ENCODE results near the gene RBFOX2. TPM values are rescaled to one million over a fixed set of nuclear protein-coding genes. Genes with fewer than 3 reads are reported as not detected.
"Not testable (repeated sequence)": the region's sequence is repeated elsewhere in the genome, so short reads cannot be mapped to it uniquely, and the experiment has no call there.

RBFOX2 gene
- total RNA-seq, 1 experiment from 2014 or later: 77.7 TPM

DNA sequence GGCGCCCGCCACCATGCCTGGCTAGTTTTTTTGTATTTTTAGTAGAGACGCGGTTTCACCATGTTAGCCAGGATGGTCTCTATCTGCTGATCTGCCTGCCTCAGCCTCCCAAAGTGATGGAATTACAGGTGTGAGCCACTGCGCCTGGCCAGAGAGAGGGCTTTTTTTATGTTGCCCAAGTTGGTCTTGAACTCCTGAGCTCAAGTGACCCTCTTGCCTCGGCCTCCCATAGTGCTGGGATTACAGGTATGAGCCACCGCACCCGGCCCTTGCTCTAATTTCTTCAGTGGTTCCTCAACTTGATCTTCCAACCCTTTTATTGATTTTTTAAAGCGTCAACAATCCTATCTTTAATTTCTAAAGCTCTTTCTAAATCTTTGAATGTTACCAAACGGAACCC lies 25.8 kb upstream of the RBFOX2 start:
- DNase-seq: not testable (repeated sequence)

DNA sequence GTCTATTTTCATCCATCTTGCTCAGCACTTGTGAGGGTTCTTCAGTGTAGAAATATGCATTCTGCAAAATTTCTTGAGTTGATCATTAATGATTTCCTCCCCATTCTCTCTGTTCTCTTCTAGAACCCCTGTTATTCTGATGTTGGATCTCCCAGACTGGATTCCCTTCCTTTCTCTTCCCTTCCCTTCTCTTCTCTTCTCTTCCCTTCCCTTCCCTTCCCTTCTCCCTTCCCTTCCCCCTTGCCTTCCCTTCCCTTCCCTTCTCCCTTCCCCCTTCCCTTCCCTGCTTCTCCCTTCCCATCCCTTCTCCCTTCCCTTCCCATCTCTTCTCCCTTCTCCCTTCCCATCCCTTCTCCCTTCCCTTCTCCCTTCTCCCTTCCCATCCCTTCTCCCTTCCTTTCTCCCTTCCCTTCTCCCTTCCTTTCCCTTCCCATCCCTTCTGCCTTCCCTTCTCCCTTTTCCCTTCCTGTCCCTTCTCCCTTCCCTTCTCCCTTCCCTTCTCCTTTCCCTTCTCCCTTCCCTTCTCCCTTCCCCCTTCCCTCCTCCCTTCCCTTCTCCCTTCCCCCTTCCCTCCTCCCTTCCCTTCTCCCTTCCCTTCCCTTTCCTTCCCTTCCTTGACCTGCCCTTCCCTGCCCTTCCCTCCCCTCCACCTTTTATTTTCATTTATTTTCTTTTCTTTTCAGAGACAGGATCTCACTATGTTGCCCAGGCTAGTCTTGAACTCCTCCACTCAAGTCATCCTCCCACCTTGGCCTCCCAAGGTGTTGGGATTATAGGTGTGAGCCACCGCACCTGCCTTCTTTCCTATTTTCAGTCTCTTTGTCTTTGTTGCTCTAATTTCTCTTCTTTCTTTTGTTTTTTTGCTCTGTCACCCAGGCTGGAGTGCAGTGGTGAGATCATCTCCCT lies 24.9 kb upstream of the RBFOX2 start:
- H3K36me3 ChIP-seq (replicated peaks; ENCODE audit: control insufficient read depth, insufficient read depth, low read length): no peaks in the 10 kb centered on the region
- H3K27me3 ChIP-seq (ENCODE audit: control insufficient read depth, insufficient read depth, low read length): no peaks in the 10 kb centered on the region
- no peak for DNase-seq
- H3K4me3 ChIP-seq (ENCODE audit: insufficient read depth, low read depth, low read length): no peak overlapping the region

More for the DNA sequence above, 25.8 kb upstream of the RBFOX2 start:
- not testable (repeated sequence) for H3K4me3 ChIP-seq (ENCODE audit: insufficient read depth, low read depth, low read length); H3K27me3 ChIP-seq (ENCODE audit: control insufficient read depth, insufficient read depth, low read length); H3K36me3 ChIP-seq (replicated peaks; ENCODE audit: control insufficient read depth, insufficient read depth, low read length)

DNA sequence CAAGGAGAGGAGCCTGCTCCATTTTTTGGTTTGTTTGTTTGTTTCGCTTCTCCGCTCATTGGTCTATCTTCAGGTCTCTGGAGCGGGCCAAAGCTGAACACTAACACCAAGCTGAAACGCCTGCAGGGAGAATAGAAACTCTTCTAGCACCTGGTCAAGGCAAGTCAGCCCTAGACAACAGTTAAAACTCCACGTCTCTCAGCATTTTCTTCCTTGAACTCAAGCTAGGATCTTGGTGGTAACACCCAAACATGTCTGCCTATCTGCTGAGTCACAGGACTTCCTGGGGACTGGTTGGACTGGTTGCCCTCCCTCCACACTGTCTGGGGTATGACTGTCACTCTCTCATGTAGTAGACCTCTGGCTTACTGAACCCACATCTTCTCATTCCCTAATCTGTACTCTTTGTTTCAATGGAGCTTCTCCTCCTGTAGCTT lies 23.9 kb upstream of the RBFOX2 start:
- Histone ChIP-seq H3K4me3 (ENCODE audit: insufficient read depth, low read depth, low read length) (no peak overlapping the region), H3K27me3 (ENCODE audit: control insufficient read depth, insufficient read depth, low read length) (no peaks in the 10 kb centered on the region), H3K36me3 (replicated peaks; ENCODE audit: control insufficient read depth, insufficient read depth, low read length) (no peaks in the 10 kb centered on the region)
- DNase-seq: no peak

DNA sequence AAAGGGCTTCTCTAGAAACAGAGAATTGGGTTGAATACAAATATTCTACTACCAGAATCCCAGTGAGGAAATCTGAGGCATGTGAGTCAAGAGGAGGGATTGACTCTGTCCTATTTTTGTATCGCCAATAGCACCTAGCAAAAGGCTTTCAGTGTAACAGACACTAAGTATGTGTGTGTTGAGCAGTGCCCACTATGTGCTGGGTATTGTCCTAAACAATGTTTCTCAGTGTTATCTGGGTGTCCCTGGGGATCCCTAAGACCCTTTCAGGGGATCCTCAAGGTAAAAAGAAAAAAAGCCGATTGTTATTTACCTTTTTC lies 21.0 kb upstream of the RBFOX2 start:
- no peak overlapping the region for H3K4me3 ChIP-seq (ENCODE audit: insufficient read depth, low read depth, low read length)
- H3K27me3 ChIP-seq (ENCODE audit: control insufficient read depth, insufficient read depth, low read length): no peaks in the 10 kb centered on the region
- DNase-seq: no peak
- no peaks in the 10 kb centered on the region for H3K36me3 ChIP-seq (replicated peaks; ENCODE audit: control insufficient read depth, insufficient read depth, low read length)

DNA sequence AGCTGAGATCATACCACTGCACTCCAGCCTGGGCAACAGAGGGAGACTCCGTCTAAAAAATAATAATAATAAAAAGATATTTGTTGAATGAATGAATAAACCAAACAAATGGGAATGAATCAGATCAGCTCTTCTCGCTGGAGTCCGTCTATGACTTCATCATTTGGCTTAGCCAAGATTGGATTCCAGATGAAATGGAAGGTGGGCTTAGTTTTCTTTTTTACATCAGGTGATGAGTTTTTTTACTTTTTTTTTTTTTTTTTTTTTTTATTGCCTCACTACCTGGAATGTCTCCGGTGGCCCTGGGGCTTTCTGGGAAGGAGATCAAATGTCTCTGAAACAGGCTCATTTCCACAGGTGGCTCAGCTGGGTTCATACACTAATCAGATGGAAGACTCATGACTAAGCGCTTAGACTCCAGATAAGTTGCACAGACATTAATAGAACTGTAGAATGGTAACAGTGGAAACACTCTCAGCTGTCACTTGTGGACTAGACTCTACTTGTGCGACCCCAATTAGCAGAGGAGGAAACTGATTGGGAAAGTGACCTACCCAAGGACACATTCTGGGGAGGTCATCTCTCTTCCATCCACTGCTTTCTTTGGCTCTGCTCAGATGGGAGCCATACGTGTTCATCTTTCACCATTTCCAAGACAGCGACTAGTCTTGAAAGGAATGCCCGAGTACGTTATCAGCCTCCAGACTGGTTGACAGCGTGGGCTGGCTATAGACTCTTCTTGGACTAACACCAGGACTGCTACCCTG lies 20.5 kb upstream of the RBFOX2 start:
- Histone ChIP-seq H3K4me3 (ENCODE audit: insufficient read depth, low read depth, low read length) (no peak overlapping the region), H3K36me3 (replicated peaks; ENCODE audit: control insufficient read depth, insufficient read depth, low read length) (no peaks in the 10 kb centered on the region), H3K27me3 (ENCODE audit: control insufficient read depth, insufficient read depth, low read length) (no peaks in the 10 kb centered on the region)
- DNase-seq: no peak

DNA sequence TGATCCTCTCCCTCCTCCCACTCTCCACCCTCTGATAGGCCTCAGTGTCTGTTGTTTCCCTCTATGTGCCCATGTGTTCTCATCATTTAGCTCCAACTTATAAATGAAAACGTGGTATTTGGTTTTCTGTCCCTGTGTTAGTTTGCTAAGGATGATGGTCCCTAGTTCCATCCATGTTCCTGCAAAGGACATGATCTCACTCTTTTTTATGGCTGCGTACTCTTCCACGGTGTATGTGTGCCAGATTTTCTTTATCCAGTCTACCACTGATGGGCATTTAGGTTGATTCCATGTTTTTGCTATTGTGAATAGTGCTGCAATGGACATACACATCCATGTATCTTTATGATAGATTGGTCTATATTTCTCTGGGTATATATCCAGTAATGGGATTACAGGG lies 15.9 kb upstream of the RBFOX2 start:
- H3K4me3 ChIP-seq (ENCODE audit: insufficient read depth, low read depth, low read length): not testable (repeated sequence)

DNA sequence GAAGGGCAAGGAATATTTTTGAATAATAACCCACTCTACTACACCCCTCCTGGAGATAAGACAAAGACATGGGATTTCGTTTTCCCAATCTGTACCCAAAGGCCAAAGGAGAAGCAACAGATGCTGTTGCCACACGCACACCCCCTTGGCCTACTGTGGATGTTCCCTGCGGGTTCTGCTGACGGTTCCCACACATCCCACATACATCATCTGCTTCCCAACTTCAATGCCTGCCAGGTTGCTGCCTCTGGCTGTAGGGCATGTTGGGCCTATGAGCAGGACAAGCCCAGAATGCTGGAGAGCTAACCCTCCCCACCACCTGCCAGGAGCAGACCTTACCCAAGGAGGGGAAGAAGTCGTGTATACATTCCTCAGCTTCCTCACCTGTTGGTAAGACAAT lies 13.6 kb upstream of the RBFOX2 start:
- Histone ChIP-seq H3K36me3 (replicated peaks; ENCODE audit: control insufficient read depth, insufficient read depth, low read length) (no peaks in the 10 kb centered on the region), H3K27me3 (ENCODE audit: control insufficient read depth, insufficient read depth, low read length) (no peaks in the 10 kb centered on the region), H3K4me3 (ENCODE audit: insufficient read depth, low read depth, low read length) (no peak overlapping the region)
- no peak for DNase-seq

More for the DNA sequence above, 15.9 kb upstream of the RBFOX2 start:
- DNase-seq; H3K36me3 ChIP-seq (replicated peaks; ENCODE audit: control insufficient read depth, insufficient read depth, low read length); H3K27me3 ChIP-seq (ENCODE audit: control insufficient read depth, insufficient read depth, low read length): not testable (repeated sequence)

DNA sequence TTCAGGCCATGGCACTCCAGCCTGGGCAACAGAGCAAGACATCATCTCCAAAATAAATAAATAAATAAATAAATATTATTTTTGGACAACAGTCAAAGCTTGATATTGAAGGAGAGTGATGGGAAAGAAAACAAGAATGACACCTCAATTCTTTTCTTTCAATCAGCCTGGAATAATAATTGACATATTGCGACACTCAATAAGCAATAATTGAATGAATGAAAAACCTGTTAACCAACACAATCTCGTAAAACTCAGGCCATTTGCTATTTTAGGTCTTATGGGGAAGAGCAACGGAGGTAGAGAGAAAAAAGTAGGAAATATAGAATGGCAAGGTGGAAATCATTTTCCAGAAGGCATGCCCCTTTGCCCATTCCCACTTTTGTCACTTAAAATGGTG lies 10.5 kb upstream of the RBFOX2 start:
- Histone ChIP-seq H3K4me3 (ENCODE audit: insufficient read depth, low read depth, low read length) (no peak overlapping the region), H3K36me3 (replicated peaks; ENCODE audit: control insufficient read depth, insufficient read depth, low read length) (no peaks in the 10 kb centered on the region), H3K27me3 (ENCODE audit: control insufficient read depth, insufficient read depth, low read length) (no peaks in the 10 kb centered on the region)
- DNase-seq: no peak

DNA sequence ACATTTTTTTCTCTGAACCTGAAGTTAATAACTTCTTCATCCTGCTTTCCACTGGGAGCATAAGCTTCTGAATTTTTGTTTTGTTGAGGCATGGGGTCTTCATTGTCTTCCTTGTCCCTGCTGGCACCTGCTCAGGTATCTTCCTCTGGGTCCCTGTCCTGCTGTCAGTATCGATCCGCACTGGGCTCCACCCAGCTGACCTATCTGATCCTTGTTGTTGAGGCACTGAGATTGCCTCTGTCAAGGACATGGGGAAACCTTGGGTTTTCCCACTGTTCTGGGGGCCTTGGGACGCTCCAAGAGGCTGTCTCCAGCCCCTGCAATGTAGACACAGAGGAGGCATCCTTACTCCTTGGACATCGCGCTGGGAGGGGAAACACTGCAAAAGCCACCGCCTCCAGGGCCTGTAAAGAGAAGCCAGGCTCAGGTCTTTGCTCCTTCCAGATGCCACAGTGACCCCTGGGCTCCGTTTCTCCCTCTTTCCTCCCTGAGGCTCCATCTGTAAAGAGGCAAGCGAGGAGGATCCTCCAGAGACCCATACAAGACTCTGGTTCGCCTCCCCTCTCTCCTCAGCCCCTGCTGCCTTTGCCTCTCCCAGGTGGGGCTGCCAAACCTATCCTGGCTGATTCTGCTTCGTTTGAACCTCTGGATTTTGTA lies 8.6 kb upstream of the RBFOX2 start:
- H3K36me3 ChIP-seq (replicated peaks; ENCODE audit: control insufficient read depth, insufficient read depth, low read length): no peaks in the 10 kb centered on the region
- no peak overlapping the region for H3K4me3 ChIP-seq (ENCODE audit: insufficient read depth, low read depth, low read length)
- no peak for DNase-seq
- no peaks in the 10 kb centered on the region for H3K27me3 ChIP-seq (ENCODE audit: control insufficient read depth, insufficient read depth, low read length)

DNA sequence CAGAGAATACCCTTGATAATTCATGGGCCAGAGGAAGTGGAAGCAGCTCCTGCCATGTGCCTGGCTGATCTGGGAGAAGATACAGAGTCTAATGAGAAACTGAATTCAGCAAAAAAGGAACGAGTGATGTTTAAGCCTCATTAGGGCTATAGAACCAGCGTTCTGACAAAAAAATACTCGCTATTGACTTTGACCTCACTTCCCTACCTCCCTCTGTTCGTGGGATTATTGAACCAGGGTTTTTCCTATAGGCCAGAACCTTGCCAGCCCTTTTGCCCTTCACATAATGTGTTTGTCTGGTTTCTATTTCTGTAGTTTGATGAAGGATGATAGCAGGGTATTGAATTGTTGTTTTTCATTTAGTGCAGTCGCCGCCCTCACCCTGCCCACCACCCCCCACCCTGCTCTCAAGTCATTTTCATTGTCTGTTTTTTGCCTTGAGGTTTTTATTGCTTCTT lies 7.6 kb upstream of the RBFOX2 start:
- no peak overlapping the region for H3K4me3 ChIP-seq (ENCODE audit: insufficient read depth, low read depth, low read length)
- no peaks in the 10 kb centered on the region for H3K27me3 ChIP-seq (ENCODE audit: control insufficient read depth, insufficient read depth, low read length)
- H3K36me3 ChIP-seq (replicated peaks; ENCODE audit: control insufficient read depth, insufficient read depth, low read length): no peaks in the 10 kb centered on the region
- DNase-seq: no peak

DNA sequence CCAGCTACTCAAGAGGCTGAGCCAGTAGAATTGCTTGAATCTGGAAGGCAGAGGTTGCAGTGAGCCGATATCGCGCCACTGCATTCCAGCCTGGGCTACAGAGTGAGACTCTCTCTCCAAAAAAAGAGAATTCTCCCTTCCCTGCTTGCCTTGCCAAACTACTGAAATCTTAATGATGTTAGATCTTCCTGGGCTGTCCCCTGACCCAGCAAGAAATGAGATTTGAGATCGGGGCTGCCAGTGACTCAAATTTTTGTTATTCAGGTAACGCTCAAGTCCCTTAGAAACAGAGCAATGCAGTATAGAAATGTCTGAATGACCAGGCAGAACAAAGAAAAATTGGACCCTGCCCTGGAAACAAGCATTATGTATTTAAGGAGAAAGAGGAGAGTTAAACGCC lies 4.0 kb upstream of the RBFOX2 start:
- DNase-seq: no peak
- Histone ChIP-seq H3K36me3 (replicated peaks; ENCODE audit: control insufficient read depth, insufficient read depth, low read length) (no peaks in the 10 kb centered on the region), H3K27me3 (ENCODE audit: control insufficient read depth, insufficient read depth, low read length) (no peaks in the 10 kb centered on the region), H3K4me3 (ENCODE audit: insufficient read depth, low read depth, low read length) (no peak overlapping the region)

DNA sequence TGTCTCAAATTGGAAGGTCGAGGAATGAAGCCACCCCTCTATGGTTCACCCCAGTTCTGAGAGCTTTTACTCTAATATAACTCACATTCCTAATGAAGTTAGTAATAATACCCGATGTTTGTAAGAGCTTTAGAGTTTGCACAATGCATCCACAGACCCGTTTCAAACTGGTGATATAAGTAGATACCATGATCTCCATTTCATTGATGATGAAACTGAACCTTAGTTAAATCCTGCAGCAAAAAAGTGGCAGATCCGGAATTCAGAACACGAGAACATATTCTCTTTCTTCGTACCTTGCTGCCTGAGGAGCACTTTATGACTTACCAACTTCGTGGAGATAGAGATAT lies 757 bp upstream of the RBFOX2 start:
- no peak for DNase-seq
- no peaks in the 10 kb centered on the region for H3K36me3 ChIP-seq (replicated peaks; ENCODE audit: control insufficient read depth, insufficient read depth, low read length)
- H3K27me3 ChIP-seq (ENCODE audit: control insufficient read depth, insufficient read depth, low read length): no peaks in the 10 kb centered on the region
- peak overlapping the region; percentile 6; the same call in 1 of the 2 replicates for H3K4me3 ChIP-seq (ENCODE audit: insufficient read depth, low read depth, low read length)

DNA sequence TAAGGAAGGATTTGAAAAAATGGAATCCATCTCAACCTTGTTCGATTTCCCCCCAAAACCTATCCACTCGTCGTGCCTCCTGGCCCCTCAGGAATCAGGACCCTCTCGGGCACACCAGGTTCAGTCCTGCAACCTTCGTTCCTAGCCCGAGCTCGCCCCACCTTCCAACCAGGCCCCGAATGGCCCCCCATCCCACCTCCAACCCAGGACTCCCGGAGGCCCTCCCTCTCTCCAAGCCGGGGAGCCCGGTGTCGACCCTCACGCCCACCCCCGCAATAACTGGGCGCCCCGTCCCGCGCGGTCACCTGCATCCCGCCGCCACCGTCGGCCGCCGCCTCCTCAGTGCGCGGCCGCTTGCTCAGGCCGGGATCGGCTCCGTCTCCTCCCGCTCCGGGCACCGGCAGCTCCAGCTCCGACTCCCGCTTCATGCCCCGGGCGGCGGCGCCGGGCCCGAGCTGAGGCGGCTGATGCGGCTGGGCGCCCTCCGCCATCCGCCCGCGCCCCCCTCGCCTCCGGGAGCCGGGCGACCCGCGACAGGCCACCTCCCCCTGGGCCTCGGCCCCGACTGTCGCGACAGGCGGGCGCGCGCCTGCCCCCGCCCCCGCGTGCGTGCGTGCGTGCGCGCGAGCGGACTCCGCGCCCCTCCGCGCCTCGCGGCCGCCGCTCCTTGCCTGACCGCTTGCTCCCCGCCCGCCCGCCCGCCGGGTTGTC lies 534 bp downstream of the RBFOX2 start:
- H3K36me3 ChIP-seq (replicated peaks; ENCODE audit: control insufficient read depth, insufficient read depth, low read length): no peaks in the 10 kb centered on the region
- H3K4me3 ChIP-seq (ENCODE audit: insufficient read depth, low read depth, low read length): peak overlapping the region; percentile 77
- H3K27me3 ChIP-seq (ENCODE audit: control insufficient read depth, insufficient read depth, low read length): no peaks in the 10 kb centered on the region
- peak; percentile 96 for DNase-seq

DNA sequence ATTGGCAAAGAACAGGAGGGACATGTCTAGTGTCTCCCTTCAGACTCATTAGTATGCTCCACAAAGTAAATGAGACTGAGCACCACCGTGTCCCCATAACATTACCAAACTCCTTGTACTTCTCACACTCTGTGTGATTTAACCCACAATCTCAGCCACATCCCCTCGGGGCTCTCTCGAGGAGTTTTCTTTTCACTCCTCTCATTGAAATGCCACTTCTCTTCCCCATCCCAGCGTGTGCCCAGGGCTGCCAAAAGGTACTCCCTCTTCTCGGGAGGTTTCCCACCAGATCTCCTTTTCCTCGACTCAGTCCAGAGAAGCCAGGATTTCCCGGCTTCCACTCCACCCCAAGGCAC lies 1.1 kb downstream of the RBFOX2 start:
- peak; percentile 38 for DNase-seq
- Histone ChIP-seq H3K27me3 (ENCODE audit: control insufficient read depth, insufficient read depth, low read length) (no peaks in the 10 kb centered on the region), H3K36me3 (replicated peaks; ENCODE audit: control insufficient read depth, insufficient read depth, low read length) (no peaks in the 10 kb centered on the region), H3K4me3 (ENCODE audit: insufficient read depth, low read depth, low read length) (peak overlapping the region; percentile 77)
